Gastroesophageal sphincter (tissue), 4 donors: ENCODE data around the gene TRIM65. TPM values are rescaled to one million over a fixed set of nuclear protein-coding genes. Genes with fewer than 3 reads are reported as not detected.
A peak's percentile ranks its signal among the peaks of the same experiment; 100 is the strongest.

Experiments used
- ATAC-seq: fragments of 150-250 bp; one replicate; pipeline ENCODE4 v1.9.1; 2016; ENCODE audit warnings: mild to moderate bottlenecking, moderate library complexity
- H3K27ac ChIP-seq, 4 donors: fragments of 200-600 bp; sonication (generic) in 3 of 4; 1 replicate in 3 of 4; 2 replicates in 1 of 4; pipeline ENCODE4 v1.5.1; 2016 to 2019
- H3K27me3 ChIP-seq: fragments of 200-600 bp; sonication (generic); one replicate; pipeline ENCODE4 v1.5.1; 2019
- H3K36me3 ChIP-seq, 2 donors: fragments of 200-600 bp; sonication (generic); one replicate each; pipeline ENCODE4 v1.5.1; 2019; ENCODE audit warnings: control low read depth in 1 of 2
- H3K4me1 ChIP-seq, 3 donors: fragments of 200-600 bp; sonication (generic); 1 replicate in 2 of 3; 2 replicates in 1 of 3; pipeline ENCODE4 v1.5.1; 2016 to 2019; ENCODE audit warnings: control low read depth in 2 of 3
- H3K4me3 ChIP-seq, 2 donors: fragments of 200-600 bp; sonication (generic); one replicate each; pipeline ENCODE4 v1.5.1; 2019; ENCODE audit warnings: mild to moderate bottlenecking in 1 of 2, moderate library complexity in 1 of 2
- H3K9me3 ChIP-seq, 3 donors: fragments of 200-600 bp; sonication (generic); one replicate each; pipeline ENCODE4 v1.5.1; 2017 to 2019; ENCODE audit warnings: control low read depth in 2 of 3
- EP300 ChIP-seq: sonication (generic); formaldehyde crosslinking; IDR thresholded peaks from one replicate; pipeline ENCODE4 v1.6.1; 2017; ENCODE audit warnings: antibody characterized with exemption, mild to moderate bottlenecking
- POLR2A ChIP-seq, 2 donors: fragments of 450-650 bp; IDR thresholded peaks; one replicate each; pipeline ENCODE4 v1.6.1; 2017; ENCODE audit warnings: antibody characterized with exemption in 2 of 2, mild to moderate bottlenecking in 2 of 2, moderate library complexity in 1 of 2
- POLR2AphosphoS5 ChIP-seq: sonication (generic); formaldehyde crosslinking; IDR thresholded peaks from one replicate; pipeline ENCODE4 v1.6.1; 2017; ENCODE audit warnings: antibody characterized with exemption
- WGBS, 2 donors: methylation state at CpG; one replicate each; pipeline ENCODE4 v1.1.5; 2018; ENCODE audit warnings: low coverage in 1 of 2; 5-methylcytosine and 5-hydroxymethylcytosine counted together
- total RNA-seq, 4 donors: library from RNA; depleted of rRNA; stranded (reverse); fragments of >200 nt; gene quantifications; one replicate each; pipeline ENCODE4 v1.1.0, GENCODE V29; 2016
- TF ChIP-seq, protein P1 (sequence below), 4 experiments: fragments of 200-600 bp in 2 of 4; fragments of 450-650 bp in 2 of 4; sonication (generic) in 1 of 4; IDR thresholded peaks; one replicate each; pipeline ENCODE4 v1.5.1; 2017 to 2019; ENCODE audit warnings: antibody characterized with exemption in 4 of 4, mild to moderate bottlenecking in 2 of 4, moderate library complexity in 2 of 4

TRIM65 gene
- total RNA-seq, 4 donors from 2014 or later, result 18.7 to 34.4 (median 31.2) TPM

DNA sequence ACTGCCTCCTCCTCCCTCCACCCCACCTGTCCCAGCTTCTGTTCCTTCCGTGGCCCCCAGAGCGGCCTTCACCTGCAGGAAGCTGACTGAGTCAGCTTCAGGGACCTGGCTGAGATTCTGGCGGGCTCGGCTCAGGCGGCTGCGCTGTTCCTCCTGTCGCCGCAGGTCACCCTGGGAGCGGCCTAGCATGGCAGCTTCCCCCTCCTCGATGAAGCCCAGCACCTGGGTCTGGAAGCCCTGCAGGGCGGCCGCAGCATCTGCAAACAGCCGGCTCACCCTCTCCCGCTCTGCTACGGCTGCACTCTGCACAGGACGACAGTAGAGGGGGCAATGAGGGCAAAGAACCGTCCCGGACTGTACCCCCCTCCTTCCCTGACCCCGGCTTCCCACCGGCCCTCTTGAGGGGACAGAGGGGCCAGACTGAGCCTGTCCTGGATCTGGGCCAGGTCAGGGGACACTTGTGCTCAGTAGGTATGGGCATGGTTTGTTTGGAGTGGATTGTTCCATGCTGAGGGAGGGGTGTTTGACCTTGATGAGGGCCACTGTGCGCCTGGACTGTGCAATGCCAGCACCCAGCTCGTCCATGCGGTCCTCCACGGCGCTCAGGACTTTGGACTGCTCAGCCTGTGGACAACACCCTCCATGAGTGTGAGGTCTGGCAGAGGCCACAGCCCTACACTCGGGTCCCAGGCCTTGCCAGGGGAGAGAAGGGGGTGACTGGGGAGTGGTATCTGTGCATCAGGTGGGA, 20.4 kb downstream of the TRIM65 start:
- H3K4me1 ChIP-seq, result peaks cover 12 to 78% (median 47%) of the 10 kb centered on the region in 3 donors
- H3K27ac ChIP-seq, result peak overlapping the region; percentile 66 to 99 (median 96)
- no peaks in the 10 kb centered on the region for H3K27me3 ChIP-seq
- H3K36me3 ChIP-seq, result peaks cover 0 to 24% of the 10 kb centered on the region in 2 donors
- WGBS, 2 donors, result 5% methylated on average over 4 of the region's 26 CpGs; no CpG with 5 or more reads in 1 of the 2 donors
- no peak for TF ChIP-seq POLR2AphosphoS5
- TF ChIP-seq, protein P1, sequence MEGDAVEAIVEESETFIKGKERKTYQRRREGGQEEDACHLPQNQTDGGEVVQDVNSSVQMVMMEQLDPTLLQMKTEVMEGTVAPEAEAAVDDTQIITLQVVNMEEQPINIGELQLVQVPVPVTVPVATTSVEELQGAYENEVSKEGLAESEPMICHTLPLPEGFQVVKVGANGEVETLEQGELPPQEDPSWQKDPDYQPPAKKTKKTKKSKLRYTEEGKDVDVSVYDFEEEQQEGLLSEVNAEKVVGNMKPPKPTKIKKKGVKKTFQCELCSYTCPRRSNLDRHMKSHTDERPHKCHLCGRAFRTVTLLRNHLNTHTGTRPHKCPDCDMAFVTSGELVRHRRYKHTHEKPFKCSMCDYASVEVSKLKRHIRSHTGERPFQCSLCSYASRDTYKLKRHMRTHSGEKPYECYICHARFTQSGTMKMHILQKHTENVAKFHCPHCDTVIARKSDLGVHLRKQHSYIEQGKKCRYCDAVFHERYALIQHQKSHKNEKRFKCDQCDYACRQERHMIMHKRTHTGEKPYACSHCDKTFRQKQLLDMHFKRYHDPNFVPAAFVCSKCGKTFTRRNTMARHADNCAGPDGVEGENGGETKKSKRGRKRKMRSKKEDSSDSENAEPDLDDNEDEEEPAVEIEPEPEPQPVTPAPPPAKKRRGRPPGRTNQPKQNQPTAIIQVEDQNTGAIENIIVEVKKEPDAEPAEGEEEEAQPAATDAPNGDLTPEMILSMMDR (IDR thresholded peaks at IDR 0.05), result peak in 1 of 4 experiments; percentile 10
- H3K4me3 ChIP-seq, result peak overlapping the region; percentile 44 to 92
- no peaks in the 10 kb centered on the region for H3K9me3 ChIP-seq
- no peak for ATAC-seq

- no CpG with 5 or more reads among the region's 5 CpGs for WGBS, 2 donors
- peak overlapping the region; percentile 66 to 99 (median 96) for H3K27ac ChIP-seq
- peak; percentile 44 for TF ChIP-seq POLR2AphosphoS5
- TF ChIP-seq POLR2A (IDR thresholded peaks at IDR 0.05), result no peak
- peak overlapping the region in 1 of 2 donors; percentile 92 for H3K4me3 ChIP-seq
- H3K36me3 ChIP-seq, result peaks cover 0 to 24% of the 10 kb centered on the region in 2 donors
- H3K4me1 ChIP-seq, result peaks cover 12 to 83% (median 47%) of the 10 kb centered on the region in 3 donors
- no peaks in the 10 kb centered on the region for H3K9me3 ChIP-seq
- no peaks in the 10 kb centered on the region for H3K27me3 ChIP-seq
- ATAC-seq, result no peak
Observed at GRCh38 chr17:75875940-75876189, 20.9 kb downstream of the TRIM65 start.

- Histone ChIP-seq H3K4me3 (peak overlapping the region in 1 of 2 donors; percentile 92), H3K4me1 (peaks cover 12 to 88% (median 47%) of the 10 kb centered on the region in 3 donors)
- no CpG with 5 or more reads among the region's 18 CpGs for WGBS, 2 donors
Observed at GRCh38 chr17:75875182-75875939, 21.4 kb downstream of the TRIM65 start.

DNA sequence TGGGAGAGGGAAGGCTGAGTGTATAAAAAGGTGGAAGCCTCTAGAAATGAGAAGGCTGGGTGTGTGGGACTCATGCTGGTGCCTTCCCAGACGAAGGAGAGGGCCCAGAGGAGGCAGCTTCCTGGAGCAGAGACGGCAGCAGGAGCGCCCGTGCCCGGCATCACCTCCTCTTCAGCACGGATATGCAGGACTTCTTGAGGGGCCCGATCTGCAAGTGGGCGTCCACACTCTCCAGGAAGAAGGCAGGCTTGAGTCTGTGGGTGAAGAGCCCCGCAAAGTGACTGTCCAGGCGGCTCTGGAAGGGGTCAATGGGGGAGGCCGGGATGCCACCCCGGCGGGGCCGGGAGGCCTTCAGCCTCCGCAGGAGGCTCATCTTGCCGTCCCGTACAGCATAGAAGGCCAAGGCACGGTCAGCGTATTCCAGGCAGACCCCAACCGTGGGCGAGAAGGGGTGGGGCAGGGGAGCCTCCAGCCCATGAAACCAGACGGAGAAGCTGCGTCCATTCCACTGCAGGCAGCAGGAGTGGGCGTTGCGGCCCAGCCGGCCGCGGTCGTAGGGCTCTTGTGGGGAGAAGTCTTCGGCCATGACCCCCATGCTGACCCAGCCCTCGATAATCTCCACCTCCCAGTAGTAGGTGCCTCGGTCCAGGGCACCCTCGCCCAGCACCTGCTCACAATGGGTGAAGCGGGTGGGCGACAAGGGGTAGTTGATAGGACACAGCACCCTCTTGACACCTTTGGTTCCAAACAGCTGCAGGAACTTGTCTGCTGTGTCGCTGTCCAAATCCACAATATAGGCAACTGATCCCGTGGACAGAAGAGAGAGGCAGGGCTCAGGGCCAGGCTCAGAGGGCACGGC, 22.2 kb downstream of the TRIM65 start:
- TF ChIP-seq POLR2A (IDR thresholded peaks at IDR 0.05) (no peak), POLR2AphosphoS5 (no peak), EP300 (no peak)
- TF ChIP-seq, protein P1 (IDR thresholded peaks at IDR 0.05), result no peak
- Histone ChIP-seq H3K27me3 (no peaks in the 10 kb centered on the region), H3K4me1 (peaks cover 12 to 96% (median 47%) of the 10 kb centered on the region in 3 donors), H3K9me3 (no peaks in the 10 kb centered on the region), H3K27ac (peak overlapping the region; percentile 75 to 99 (median 96)), H3K36me3 (peaks cover 0 to 24% of the 10 kb centered on the region in 2 donors), H3K4me3 (no peak overlapping the region)
- ATAC-seq, result no peak
- WGBS, 2 donors, result 73 to 85% methylated on average over 2 to 13 of the region's 38 CpGs

More at GRCh38 chr17:75875182-75875939, 21.4 kb downstream of the TRIM65 start:
- no peak for ATAC-seq
- no peaks in the 10 kb centered on the region for H3K27me3 ChIP-seq
- TF ChIP-seq EP300 (no peak), POLR2AphosphoS5 (peak; percentile 60), POLR2A (IDR thresholded peaks at IDR 0.05) (no peak)
- H3K9me3 ChIP-seq, result no peaks in the 10 kb centered on the region
- peaks cover 0 to 24% of the 10 kb centered on the region in 2 donors for H3K36me3 ChIP-seq
- H3K27ac ChIP-seq, result peak overlapping the region; percentile 66 to 99 (median 96)

GRCh38 chr17:75873587-75874322, 23.0 kb downstream of the TRIM65 start:
- H3K27ac ChIP-seq, result peak overlapping the region; percentile 75 to 99 (median 96)
- H3K36me3 ChIP-seq, result peaks cover 0 to 24% of the 10 kb centered on the region in 2 donors
- no peak for ATAC-seq
- H3K4me3 ChIP-seq, result no peak overlapping the region
- TF ChIP-seq, protein P1 (IDR thresholded peaks at IDR 0.05), result no peak
- TF ChIP-seq EP300 (no peak), POLR2AphosphoS5 (no peak), POLR2A (IDR thresholded peaks at IDR 0.05) (peak in 1 of 2 donors; percentile 4)
- peaks cover 12 to 99% (median 49%) of the 10 kb centered on the region in 3 donors for H3K4me1 ChIP-seq
- WGBS, 2 donors, result 5 to 83% methylated on average over 3 to 4 of the region's 11 CpGs
- H3K9me3 ChIP-seq, result no peaks in the 10 kb centered on the region
- H3K27me3 ChIP-seq, result no peaks in the 10 kb centered on the region
